Lower leg skin (tissue), 3 donors: ENCODE measurements around the gene MTERF2.
"Not testable (repeated sequence)": the region's sequence is repeated elsewhere in the genome, so short reads cannot be mapped to it uniquely, and the experiment has no call there.

Experiments used
- CTCF ChIP-seq, 3 donors: fragments of 450-650 bp; IDR thresholded peaks; one replicate each; pipeline ENCODE4 v1.5.1; 2016; ENCODE audit warnings: antibody characterized with exemption in 3 of 3, mild to moderate bottlenecking in 3 of 3, moderate library complexity in 2 of 3
- POLR2A ChIP-seq, 2 donors: fragments of 450-650 bp; IDR thresholded peaks; one replicate each; pipeline ENCODE4 v1.6.1; 2016 to 2017; ENCODE audit warnings: antibody characterized with exemption in 2 of 2, mild to moderate bottlenecking in 1 of 2, moderate library complexity in 1 of 2

- not testable (repeated sequence) for TF ChIP-seq CTCF, POLR2A (IDR thresholded peaks at IDR 0.05)
These were observed 15.7 kb upstream of the MTERF2 start for GRCh38 chr12:107002665-107003064.
